NB4 (cell line): ENCODE data around the gene HNRNPR.

Experiments
- DNase-seq: peaks from one replicate; pipeline ENCODE4 v3.0.0; 2010; ENCODE audit warnings: low read depth
- H3K4me3 ChIP-seq: one replicate; pipeline ENCODE4 v1.5.1; 2011; ENCODE audit warnings: mild to moderate bottlenecking, low read depth, low read length, moderate library complexity
- MAX ChIP-seq: IDR thresholded peaks from 2 replicates; pipeline ENCODE4 v1.6.1; 2011; ENCODE audit warnings: low read depth, low read length
- MYC ChIP-seq: IDR thresholded peaks from 2 replicates; pipeline ENCODE4 v1.6.1; 2011; ENCODE audit warnings: low read depth, low read length
- POLR2A ChIP-seq: IDR thresholded peaks from 2 replicates; pipeline ENCODE4 v1.6.1; 2011; ENCODE audit warnings: mild to moderate bottlenecking; ENCODE audit not compliant: insufficient read length; ENCODE audit errors: extremely low read depth
- TF ChIP-seq, protein P1 (sequence below): IDR thresholded peaks from one replicate; pipeline ENCODE4 v1.5.1; 2012; ENCODE audit warnings: low read depth, low read length

The HNRNPR gene

DNA sequence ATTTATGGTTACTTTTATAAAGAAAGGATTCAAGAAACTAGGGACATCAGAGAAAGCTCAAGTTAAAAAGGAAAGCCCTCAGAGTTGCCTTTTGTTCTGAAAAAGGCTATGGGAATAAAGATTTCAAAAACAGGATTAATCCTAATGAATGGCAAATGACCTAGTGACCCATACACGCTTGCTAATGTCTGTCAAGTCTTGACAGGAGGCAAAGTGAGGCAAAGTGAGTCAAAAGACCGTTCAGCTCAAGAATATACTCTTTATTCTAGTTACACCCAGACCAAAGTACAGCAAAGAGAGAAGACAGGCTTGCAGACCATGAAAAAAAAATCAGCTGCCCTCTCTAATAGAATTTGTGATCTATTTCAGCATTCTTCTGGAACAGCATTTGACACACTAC, 22.1 kb upstream of the HNRNPR start:
- H3K4me3 ChIP-seq, result peak overlapping the region; percentile 96
- TF ChIP-seq, protein P1, sequence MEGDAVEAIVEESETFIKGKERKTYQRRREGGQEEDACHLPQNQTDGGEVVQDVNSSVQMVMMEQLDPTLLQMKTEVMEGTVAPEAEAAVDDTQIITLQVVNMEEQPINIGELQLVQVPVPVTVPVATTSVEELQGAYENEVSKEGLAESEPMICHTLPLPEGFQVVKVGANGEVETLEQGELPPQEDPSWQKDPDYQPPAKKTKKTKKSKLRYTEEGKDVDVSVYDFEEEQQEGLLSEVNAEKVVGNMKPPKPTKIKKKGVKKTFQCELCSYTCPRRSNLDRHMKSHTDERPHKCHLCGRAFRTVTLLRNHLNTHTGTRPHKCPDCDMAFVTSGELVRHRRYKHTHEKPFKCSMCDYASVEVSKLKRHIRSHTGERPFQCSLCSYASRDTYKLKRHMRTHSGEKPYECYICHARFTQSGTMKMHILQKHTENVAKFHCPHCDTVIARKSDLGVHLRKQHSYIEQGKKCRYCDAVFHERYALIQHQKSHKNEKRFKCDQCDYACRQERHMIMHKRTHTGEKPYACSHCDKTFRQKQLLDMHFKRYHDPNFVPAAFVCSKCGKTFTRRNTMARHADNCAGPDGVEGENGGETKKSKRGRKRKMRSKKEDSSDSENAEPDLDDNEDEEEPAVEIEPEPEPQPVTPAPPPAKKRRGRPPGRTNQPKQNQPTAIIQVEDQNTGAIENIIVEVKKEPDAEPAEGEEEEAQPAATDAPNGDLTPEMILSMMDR, result no peak
- TF ChIP-seq MAX (no peak), MYC (no peak), POLR2A (no peak)
- no peak for DNase-seq

- TF ChIP-seq, protein P1, result no peak
- TF ChIP-seq MYC (no peak), POLR2A (no peak), MAX (no peak)
- no peak overlapping the region for H3K4me3 ChIP-seq
- peak; percentile 22 for DNase-seq
These were observed 18.2 kb upstream of the HNRNPR start for GRCh38 chr1:23362218-23362713.

GRCh38 chr1:23358310-23358875, 14.3 kb upstream of the HNRNPR start:
- no peak for DNase-seq
- no peak overlapping the region for H3K4me3 ChIP-seq
- no peak for TF ChIP-seq MAX
- TF ChIP-seq MYC, result no peak
- TF ChIP-seq POLR2A, result no peak
- TF ChIP-seq, protein P1, result no peak

GRCh38 chr1:23357138-23357908, 13.2 kb upstream of the HNRNPR start:
- TF ChIP-seq, protein P1, result no peak
- TF ChIP-seq POLR2A (no peak), MYC (no peak), MAX (no peak)
- DNase-seq, result no peak
- H3K4me3 ChIP-seq, result no peak overlapping the region

DNA sequence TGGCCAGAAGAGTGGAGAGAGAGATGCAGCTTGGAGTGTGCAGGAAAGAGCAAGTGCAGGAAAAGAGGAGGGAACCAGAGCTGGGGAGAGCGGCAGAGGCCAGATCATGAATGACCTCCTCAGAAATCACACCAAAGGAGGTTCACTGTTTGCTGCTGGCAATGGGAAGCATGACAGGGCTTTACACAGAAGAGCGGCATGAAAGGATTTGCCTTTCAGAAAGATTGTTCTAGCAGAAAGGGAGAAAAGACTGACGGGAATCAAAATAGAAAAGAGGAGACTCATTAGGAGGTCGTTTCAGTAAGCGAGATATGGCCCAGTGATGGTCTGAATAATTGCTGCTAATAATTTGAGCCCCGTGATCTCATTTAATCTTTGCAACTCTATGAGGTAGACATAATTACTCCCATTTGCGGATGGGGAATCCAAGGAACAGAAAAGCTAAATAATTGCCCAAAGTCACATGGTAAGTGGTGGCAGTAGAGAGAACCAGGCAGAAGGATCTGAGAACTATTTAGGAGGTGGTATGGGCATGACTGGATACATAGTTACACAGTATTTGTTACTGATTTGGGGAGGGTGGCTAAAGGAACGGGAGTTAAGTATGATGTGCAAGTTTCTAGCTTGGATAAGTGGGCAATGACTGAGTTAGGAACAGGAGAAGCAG, 12.5 kb upstream of the HNRNPR start:
- no peak overlapping the region for H3K4me3 ChIP-seq
- no peak for DNase-seq
- no peak for TF ChIP-seq MAX
- no peak for TF ChIP-seq MYC
- TF ChIP-seq, protein P1, result no peak
- no peak for TF ChIP-seq POLR2A
